Measurements from ENCODE around the gene ST6GALNAC6. TPM values are rescaled to one million over a fixed set of nuclear protein-coding genes. Genes with fewer than 3 reads are reported as not detected.

ST6GALNAC6 gene
- total and polyA plus RNA-seq, 2 of the 8 experiments (the other 6 are each of a cell fraction or from before 2014, with no cell fraction given) = 43.7 to 64.4 TPM

DNA sequence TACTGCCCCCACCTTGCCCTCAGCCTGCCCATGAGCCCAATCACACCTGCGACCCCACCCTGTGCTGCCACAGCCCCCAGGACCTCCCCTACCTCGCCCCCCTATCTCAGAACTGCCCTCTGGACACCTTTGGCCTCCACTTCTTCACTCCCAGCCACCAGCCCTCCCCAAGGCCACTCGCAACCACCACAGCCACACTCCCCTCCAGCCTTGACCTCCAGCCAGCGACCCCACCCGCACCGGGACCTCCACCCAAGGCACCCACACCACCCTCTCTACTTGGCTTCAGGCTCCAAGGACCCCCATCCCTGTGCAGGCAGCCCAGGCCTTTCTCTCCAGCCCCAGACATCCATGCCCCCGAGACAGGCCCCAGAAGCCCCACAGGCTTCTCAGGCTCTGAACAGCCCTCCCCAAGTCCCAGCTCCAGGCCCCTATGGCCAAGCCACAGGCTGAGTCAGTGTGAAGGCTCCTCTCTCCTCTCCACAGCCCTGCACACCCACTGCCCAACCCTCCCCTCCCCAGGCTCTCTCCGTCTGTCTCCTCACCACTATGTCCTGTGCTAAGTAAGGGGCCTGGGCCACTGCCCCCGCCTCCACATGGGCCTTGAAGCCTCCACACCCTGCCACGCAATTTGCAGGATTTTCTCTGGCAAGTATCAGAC lies 24.0 kb downstream of the ST6GALNAC6 start:
- no peaks in the 10 kb centered on the region for H3K79me2 ChIP-seq (ENCODE audit: control insufficient read depth in 1 of 2, insufficient read depth in 2 of 2, low read length in 2 of 2)
- no peak overlapping the region for H2BK5ac ChIP-seq (ENCODE audit: low read depth, low read length)
- H3K4me3 ChIP-seq (ENCODE audit: extremely low read depth in 1 of 4, insufficient read depth in 2 of 4, low read depth in 3 of 4, low read length in 4 of 4) = no peak overlapping the region
- H3K18ac ChIP-seq (ENCODE audit: extremely low read depth, low read length) = no peak overlapping the region
- no peak overlapping the region for H3K27ac ChIP-seq (ENCODE audit: low read depth, low read length)
- no peak overlapping the region for H2BK12ac ChIP-seq (ENCODE audit: low read depth, low read length)
- H2AFZ ChIP-seq (ENCODE audit: low read length) = no peak overlapping the region
- POLR2A ChIA-PET (ENCODE audit: partially characterized antibody) = interaction anchor here (0.6 to 1.8 kb wide), 5 partner anchors 10 to 885 kb away, joined by 3 to 9 read pairs (median 3); no protein-coding TSS in a partner anchor
- no peak overlapping the region for H3K56ac ChIP-seq (replicated peaks; ENCODE audit: insufficient read length, low read depth, low read length)
- no peak overlapping the region for H4K5ac ChIP-seq (ENCODE audit: insufficient read length, low read depth, low read length)
- H3K36me3 ChIP-seq (ENCODE audit: control insufficient read depth in 2 of 4, insufficient read depth in 4 of 4, low read length in 3 of 4) = no peaks in the 10 kb centered on the region
- WGBS, 2 experiments (ENCODE audit: extremely low coverage in 1 of 2, insufficient coverage in 1 of 2, insufficient read length in 1 of 2, insufficient replicate concordance in 2 of 2, low coverage in 1 of 2, low lambda C conversion rate in 2 of 2, missing lambda C conversion rate in 1 of 2) = 93% methylated on average over 8 of the region's 10 CpGs; no CpG with 5 or more reads in 1 of the 2 experiments
- no peak overlapping the region for H2BK120ac ChIP-seq (replicated peaks; ENCODE audit: low read depth, low read length)
- DNase-seq (ENCODE audit: low read depth in 1 of 2, low spot score in 2 of 2) = no peak
- CTCF ChIA-PET (ENCODE audit: partially characterized antibody) = interaction anchor here (0.6 to 1.8 kb wide), 4 partner anchors 10 to 67 kb away, joined by 3 to 6 read pairs (median 4); no protein-coding TSS in a partner anchor
- no peak overlapping the region for H3K14ac ChIP-seq (ENCODE audit: insufficient read length)
- H3K4me1 ChIP-seq (replicated peaks in 1 of 4; ENCODE audit: control insufficient read depth in 3 of 4, insufficient read depth in 4 of 4, low read length in 3 of 4) = peaks cover 0 to 10% (median 7%) of the 10 kb centered on the region in 4 experiments; a peak in 6 of 7 replicates
- peaks cover 0 to 4% of the 10 kb centered on the region in 2 experiments for H4K20me1 ChIP-seq (replicated peaks in 1 of 2; ENCODE audit: control insufficient read depth in 1 of 2, insufficient read depth in 2 of 2, low read length in 2 of 2)
- H3K9ac ChIP-seq (replicated peaks in 1 of 4; ENCODE audit: extremely low read depth in 1 of 4, low read depth in 3 of 4, low read length in 3 of 4) = no peak overlapping the region
- no peak overlapping the region for H2BK20ac ChIP-seq (ENCODE audit: low read length)
- no peak overlapping the region for H3K23ac ChIP-seq (ENCODE audit: insufficient read length)
- H3K79me1 ChIP-seq (ENCODE audit: low read depth, low read length) = no peaks in the 10 kb centered on the region
- no peak overlapping the region for H3K4me2 ChIP-seq (ENCODE audit: insufficient read depth in 1 of 2, low read depth in 2 of 2, low read length in 2 of 2)
- peaks cover 7% of the 10 kb centered on the region; the same call in 1 of the 2 replicates for H3K23me2 ChIP-seq (ENCODE audit: low read depth, low read length)
- FAIRE-seq = no peak
- no peak overlapping the region for H2BK15ac ChIP-seq (ENCODE audit: low read length)
- no peaks in the 10 kb centered on the region for H3K27me3 ChIP-seq (replicated peaks in 1 of 4; ENCODE audit: control insufficient read depth in 3 of 4, extremely low read depth in 1 of 4, insufficient read depth in 3 of 4, low read length in 3 of 4)
- no peak overlapping the region; the same call in 1 of the 2 replicates for H4K8ac ChIP-seq (ENCODE audit: extremely low read depth, insufficient read depth, low read length)
- H3K4ac ChIP-seq (replicated peaks; ENCODE audit: insufficient read length, low read depth, low read length) = no peak overlapping the region
- H2AK5ac ChIP-seq (ENCODE audit: low read depth, low read length) = no peak overlapping the region
- H4K91ac ChIP-seq (replicated peaks; ENCODE audit: insufficient read length, low read length) = no peak overlapping the region
- H3K9me3 ChIP-seq (ENCODE audit: insufficient read depth in 2 of 2, low read depth in 1 of 2, low read length in 1 of 2) = no peaks in the 10 kb centered on the region
- no peak for TF ChIP-seq CREB1 (IDR thresholded peaks at IDR 0.05)
- no peak for TF ChIP-seq POLR2AphosphoS5 (IDR thresholded peaks at IDR 0.05; ENCODE audit: low read depth, low read length)
- no peak for TF ChIP-seq NRF1 (IDR thresholded peaks at IDR 0.05; ENCODE audit: low read depth, low read length)
- no peak for TF ChIP-seq SIX5 (IDR thresholded peaks at IDR 0.05; ENCODE audit: low read depth, low read length)
- no peak for TF ChIP-seq SRF (IDR thresholded peaks at IDR 0.05; ENCODE audit: low read depth, low read length)
- TF ChIP-seq YY1 (IDR thresholded peaks at IDR 0.05; ENCODE audit: low read depth, low read length) = no peak
- TF ChIP-seq CBX5 (IDR thresholded peaks at IDR 0.05; ENCODE audit: low read depth, low read length) = no peak
- no peak for TF ChIP-seq RFX5 (IDR thresholded peaks at IDR 0.05; ENCODE audit: borderline replicate concordance, low read depth, low read length)
- no peak for TF ChIP-seq ASH2L (IDR thresholded peaks at IDR 0.05; ENCODE audit: low read length)
- TF ChIP-seq, protein P1, sequence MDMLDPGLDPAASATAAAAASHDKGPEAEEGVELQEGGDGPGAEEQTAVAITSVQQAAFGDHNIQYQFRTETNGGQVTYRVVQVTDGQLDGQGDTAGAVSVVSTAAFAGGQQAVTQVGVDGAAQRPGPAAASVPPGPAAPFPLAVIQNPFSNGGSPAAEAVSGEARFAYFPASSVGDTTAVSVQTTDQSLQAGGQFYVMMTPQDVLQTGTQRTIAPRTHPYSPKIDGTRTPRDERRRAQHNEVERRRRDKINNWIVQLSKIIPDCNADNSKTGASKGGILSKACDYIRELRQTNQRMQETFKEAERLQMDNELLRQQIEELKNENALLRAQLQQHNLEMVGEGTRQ (IDR thresholded peaks at IDR 0.05; ENCODE audit: low read length) = no peak
- no peak for TF ChIP-seq TBP (IDR thresholded peaks at IDR 0.05; ENCODE audit: low read depth, low read length)
- no peak for TF ChIP-seq ZNF274 (IDR thresholded peaks at IDR 0.05; ENCODE audit: borderline replicate concordance, extremely low read depth, low read length)
- TF ChIP-seq TAF1 (IDR thresholded peaks at IDR 0.05; ENCODE audit: low read depth, low read length) = no peak
- TF ChIP-seq SUZ12 (IDR thresholded peaks at IDR 0.05; ENCODE audit: low read length) = no peak
